Smooth muscle cell (in vitro differentiated cells): ENCODE results near the gene ZC3H8. TPM values are rescaled to one million over a fixed set of nuclear protein-coding genes. Genes with fewer than 3 reads are reported as not detected.

Experiments
- DNase-seq: peaks from one replicate; lab custom pipeline; 2025; ENCODE audit not compliant: unreplicated experiment; lab: John Stamatoyannopoulos, UW
- H2AFZ ChIP-seq: fragments of 200-600 bp; sonication (generic); 2 replicates; pipeline ENCODE4 v1.6.0; 2016; ENCODE audit warnings: antibody characterized with exemption, low read depth, mild to moderate bottlenecking
- H3F3A ChIP-seq: fragments of 200-600 bp; sonication (generic); 2 replicates; pipeline ENCODE4 v1.6.0; 2017; ENCODE audit warnings: antibody characterized with exemption, low read depth
- H3K27ac ChIP-seq: fragments of 200-600 bp; sonication (generic); 2 replicates; pipeline ENCODE4 v1.5.1; 2016; ENCODE audit warnings: low read depth, mild to moderate bottlenecking
- H3K27me3 ChIP-seq: fragments of 200-600 bp; sonication (generic); 2 replicates; pipeline ENCODE4 v1.6.1; 2016; ENCODE audit warnings: low read depth, mild to moderate bottlenecking
- H3K36me3 ChIP-seq: fragments of 200-600 bp; sonication (generic); 2 replicates; pipeline ENCODE4 v1.5.1; 2016; ENCODE audit warnings: low read depth
- H3K4me1 ChIP-seq: fragments of 200-600 bp; sonication (generic); 2 replicates; pipeline ENCODE4 v1.5.1; 2016; ENCODE audit warnings: low read depth
- H3K4me2 ChIP-seq: fragments of 200-600 bp; sonication (generic); 2 replicates; pipeline ENCODE4 v1.6.0; 2016; ENCODE audit warnings: mild to moderate bottlenecking
- H3K4me3 ChIP-seq: fragments of 200-600 bp; sonication (generic); 2 replicates; pipeline ENCODE4 v1.5.1; 2016; ENCODE audit warnings: mild to moderate bottlenecking
- H3K79me2 ChIP-seq: fragments of 200-600 bp; sonication (generic); 2 replicates; pipeline ENCODE4 v1.6.0; 2016; ENCODE audit warnings: low read depth, mild to moderate bottlenecking
- H3K9ac ChIP-seq: fragments of 200-600 bp; sonication (generic); 2 replicates; pipeline ENCODE4 v1.6.0; 2016; ENCODE audit warnings: low read depth
- H3K9me3 ChIP-seq: fragments of 200-600 bp; sonication (generic); replicated peaks from 2 replicates; pipeline ENCODE4 v1.5.1; 2016; ENCODE audit warnings: low read depth
- H4K20me1 ChIP-seq: fragments of 200-600 bp; sonication (generic); 2 replicates; pipeline ENCODE4 v1.6.0; 2016; ENCODE audit warnings: low read depth
- WGBS: methylation state at CpG from one replicate; pipeline ENCODE4 v1.1.7; 2016; ENCODE audit warnings: low lambda C conversion rate; 5-methylcytosine and 5-hydroxymethylcytosine counted together
- polyA plus RNA-seq: library from polyadenylated mRNA; unstranded; fragments of >200 nt; fragmentation: Nextera tagmentation; extraction: Ambion mirVana; gene quantifications from 2 replicates; pipeline ENCODE4 v1.2.1, GENCODE V29; 2016
- total RNA-seq: library from RNA; depleted of rRNA; stranded (reverse); fragments of >200 nt; gene quantifications from 2 replicates; pipeline ENCODE4 v1.2.3, GENCODE V29; 2014
- TF ChIP-seq, protein P1 (sequence below): fragments of 200-600 bp; sonication (generic); IDR thresholded peaks from 2 replicates; pipeline ENCODE4 v1.5.1; 2017; ENCODE audit warnings: borderline replicate concordance, mild to moderate bottlenecking, antibody characterized with exemption; ENCODE audit not compliant: insufficient read depth, poor library complexity, severe bottlenecking

Gene ZC3H8
- total and polyA plus RNA-seq, 2 experiments from 2014 or later, result 3.2 to 9.1 TPM

DNA sequence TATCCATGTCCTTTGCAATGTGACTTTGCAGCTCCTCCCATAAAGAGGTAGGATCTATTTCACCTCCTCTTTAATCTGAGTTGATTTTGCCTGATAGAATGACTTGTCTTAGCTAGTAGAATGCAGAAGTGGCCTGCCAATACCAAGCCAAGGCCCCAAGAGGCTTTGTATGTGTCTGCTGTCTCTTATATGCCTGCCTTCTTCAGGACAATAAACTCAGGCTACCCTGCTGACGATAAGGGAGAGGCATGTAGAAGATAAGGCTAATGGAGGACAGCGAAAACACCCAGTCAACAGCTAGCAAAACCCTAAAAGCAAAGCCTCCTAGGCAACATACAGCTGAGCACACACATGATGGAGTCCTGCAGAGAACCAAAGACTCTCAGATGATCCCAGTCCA, 1.8 kb upstream of the ZC3H8 start:
- Histone ChIP-seq H3K9ac (no peak overlapping the region), H2AFZ (peak overlapping the region; percentile 73), H3K27ac (no peak overlapping the region), H3K4me1 (peaks cover 9% of the 10 kb centered on the region), H3K9me3 (no peaks in the 10 kb centered on the region), H3K27me3 (no peaks in the 10 kb centered on the region), H3F3A (no peaks in the 10 kb centered on the region), H3K4me2 (no peak overlapping the region), H3K79me2 (peaks cover 15% of the 10 kb centered on the region), H3K36me3 (no peaks in the 10 kb centered on the region), H3K4me3 (no peak overlapping the region), H4K20me1 (no peaks in the 10 kb centered on the region)
- 36% methylated on average over 2 of the region's 2 CpGs for WGBS
- TF ChIP-seq, protein P1, sequence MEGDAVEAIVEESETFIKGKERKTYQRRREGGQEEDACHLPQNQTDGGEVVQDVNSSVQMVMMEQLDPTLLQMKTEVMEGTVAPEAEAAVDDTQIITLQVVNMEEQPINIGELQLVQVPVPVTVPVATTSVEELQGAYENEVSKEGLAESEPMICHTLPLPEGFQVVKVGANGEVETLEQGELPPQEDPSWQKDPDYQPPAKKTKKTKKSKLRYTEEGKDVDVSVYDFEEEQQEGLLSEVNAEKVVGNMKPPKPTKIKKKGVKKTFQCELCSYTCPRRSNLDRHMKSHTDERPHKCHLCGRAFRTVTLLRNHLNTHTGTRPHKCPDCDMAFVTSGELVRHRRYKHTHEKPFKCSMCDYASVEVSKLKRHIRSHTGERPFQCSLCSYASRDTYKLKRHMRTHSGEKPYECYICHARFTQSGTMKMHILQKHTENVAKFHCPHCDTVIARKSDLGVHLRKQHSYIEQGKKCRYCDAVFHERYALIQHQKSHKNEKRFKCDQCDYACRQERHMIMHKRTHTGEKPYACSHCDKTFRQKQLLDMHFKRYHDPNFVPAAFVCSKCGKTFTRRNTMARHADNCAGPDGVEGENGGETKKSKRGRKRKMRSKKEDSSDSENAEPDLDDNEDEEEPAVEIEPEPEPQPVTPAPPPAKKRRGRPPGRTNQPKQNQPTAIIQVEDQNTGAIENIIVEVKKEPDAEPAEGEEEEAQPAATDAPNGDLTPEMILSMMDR, result no peak
- DNase-seq, result no peak

DNA sequence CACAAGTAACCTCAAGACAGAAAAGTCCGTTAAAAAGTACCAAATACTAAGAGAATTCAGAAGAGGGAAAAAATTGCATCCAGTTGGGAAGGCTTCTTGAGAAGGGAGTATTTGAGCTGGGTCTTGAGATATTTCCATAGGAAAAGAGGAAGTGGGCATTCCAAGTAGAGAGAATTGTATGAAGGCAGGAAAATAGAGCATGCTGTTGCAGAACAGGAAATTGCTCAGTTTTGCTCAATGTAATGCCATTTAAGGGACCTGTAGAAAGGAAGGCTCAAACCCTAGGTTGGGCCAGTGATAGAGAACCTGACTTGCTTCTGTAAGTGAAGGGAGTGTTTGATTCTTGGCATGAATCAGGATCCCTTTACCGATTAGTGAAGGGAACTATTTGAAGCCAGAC, 1.0 kb upstream of the ZC3H8 start:
- H4K20me1 ChIP-seq, result no peaks in the 10 kb centered on the region
- H3K79me2 ChIP-seq, result peaks cover 17% of the 10 kb centered on the region
- no peaks in the 10 kb centered on the region for H3K27me3 ChIP-seq
- no peaks in the 10 kb centered on the region for H3K36me3 ChIP-seq
- H3K4me2 ChIP-seq, result no peak overlapping the region
- TF ChIP-seq, protein P1, result no peak
- H3F3A ChIP-seq, result no peaks in the 10 kb centered on the region
- 90% methylated on average over 2 of the region's 2 CpGs for WGBS
- H3K4me3 ChIP-seq, result no peak overlapping the region
- H3K4me1 ChIP-seq, result peaks cover 9% of the 10 kb centered on the region
- no peak for DNase-seq
- H3K9ac ChIP-seq, result no peak overlapping the region
- no peaks in the 10 kb centered on the region for H3K9me3 ChIP-seq
- H2AFZ ChIP-seq, result no peak overlapping the region
- H3K27ac ChIP-seq, result no peak overlapping the region

DNA sequence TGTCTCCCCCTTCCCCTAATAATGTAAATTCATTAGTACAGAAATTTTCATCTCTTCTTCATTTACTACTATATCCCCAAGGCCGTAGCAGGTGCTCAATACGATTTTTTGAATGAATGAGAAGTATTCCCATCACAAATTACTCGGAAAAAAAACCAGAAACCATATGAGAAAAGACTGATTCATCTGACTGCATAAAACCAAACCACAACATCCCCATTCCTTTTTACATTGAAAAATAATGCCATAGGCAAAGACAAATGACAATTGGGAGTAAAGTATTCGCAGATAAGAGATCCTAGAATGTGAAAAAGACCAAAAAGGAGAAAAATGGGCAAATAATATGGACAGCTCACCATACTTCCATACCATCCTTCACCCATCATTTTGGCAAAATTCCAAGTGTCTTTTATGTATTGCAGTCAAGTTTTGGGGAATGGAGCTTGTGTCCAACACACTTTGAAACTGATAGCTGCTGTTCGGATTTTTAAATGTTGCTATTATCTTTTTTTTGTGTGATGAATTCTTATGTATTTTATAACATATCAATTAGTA, 1.5 kb downstream of the ZC3H8 start:
- Histone ChIP-seq H3F3A (no peaks in the 10 kb centered on the region), H3K27ac (no peak overlapping the region), H3K4me3 (peak overlapping the region; percentile 90), H3K4me1 (peaks cover 9% of the 10 kb centered on the region), H4K20me1 (no peaks in the 10 kb centered on the region), H3K9me3 (no peaks in the 10 kb centered on the region), H3K36me3 (no peaks in the 10 kb centered on the region), H3K79me2 (peaks cover 22% of the 10 kb centered on the region), H2AFZ (no peak overlapping the region), H3K9ac (no peak overlapping the region), H3K4me2 (peak overlapping the region; percentile 26), H3K27me3 (no peaks in the 10 kb centered on the region)
- TF ChIP-seq, protein P1, result no peak
- no peak for DNase-seq
- 96% methylated on average over 5 of the region's 5 CpGs for WGBS

DNA sequence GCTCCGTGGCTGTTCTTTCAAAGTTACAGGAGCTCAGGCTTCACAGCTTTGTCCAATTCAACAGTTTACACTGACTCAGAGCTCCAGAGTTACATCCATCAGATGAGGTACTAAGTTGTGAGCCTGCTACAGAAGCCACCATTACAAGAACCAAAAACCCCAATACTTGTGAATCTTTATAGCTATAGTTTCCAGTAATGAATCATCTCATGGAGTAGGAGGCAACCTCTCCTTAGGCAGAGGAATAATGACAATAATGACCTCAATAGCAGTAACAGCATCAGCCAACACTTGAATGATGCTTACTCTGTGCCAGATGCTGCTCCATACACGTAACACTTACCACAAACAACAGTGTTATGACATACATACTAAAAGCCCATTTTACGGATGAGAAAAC, 3.6 kb downstream of the ZC3H8 start:
- no peak overlapping the region for H2AFZ ChIP-seq
- TF ChIP-seq, protein P1, result no peak
- 88% methylated on average over 3 of the region's 3 CpGs for WGBS

More for the DNA sequence above, 3.6 kb downstream of the ZC3H8 start:
- no peak overlapping the region for H3K4me3 ChIP-seq
- no peak for DNase-seq
- no peaks in the 10 kb centered on the region for H3F3A ChIP-seq
- no peaks in the 10 kb centered on the region for H3K27me3 ChIP-seq
- H3K9ac ChIP-seq, result no peak overlapping the region
- no peak overlapping the region for H3K27ac ChIP-seq
- no peak overlapping the region for H3K4me2 ChIP-seq
- H3K79me2 ChIP-seq, result peaks cover 22% of the 10 kb centered on the region
- H3K9me3 ChIP-seq, result no peaks in the 10 kb centered on the region
- H4K20me1 ChIP-seq, result no peaks in the 10 kb centered on the region
- peaks cover 9% of the 10 kb centered on the region for H3K4me1 ChIP-seq
- H3K36me3 ChIP-seq, result no peaks in the 10 kb centered on the region
